Fibroblast of lung (primary cell): ENCODE data around the gene MAST1. TPM values are rescaled to one million over a fixed set of nuclear protein-coding genes. Genes with fewer than 3 reads are reported as not detected.
A peak's percentile ranks its signal among the peaks of the same experiment; 100 is the strongest.

ENCODE experiments used
- DNase-seq, 2 donors: peaks; one replicate each; pipeline versions ENCODE4 v3.0.0 to v3.0.0-alpha.2; 2010; ENCODE audit warnings: low read depth in 2 of 2
- H2AFZ ChIP-seq: 2 replicates; pipeline ENCODE4 v1.5.1; 2012; ENCODE audit warnings: low read length, control low read depth, inconsistent platforms
- H3K27ac ChIP-seq: 2 replicates; pipeline ENCODE4 v1.5.1; 2011; ENCODE audit warnings: low read length, control low read depth; ENCODE audit not compliant: insufficient read depth
- H3K27me3 ChIP-seq: 2 replicates; pipeline ENCODE4 v1.5.1; 2011; ENCODE audit warnings: mild to moderate bottlenecking, low read length; ENCODE audit not compliant: control insufficient read depth, insufficient read depth
- H3K36me3 ChIP-seq: 2 replicates; pipeline ENCODE4 v1.5.1; 2011; ENCODE audit warnings: low read length; ENCODE audit not compliant: control insufficient read depth, insufficient read depth
- H3K4me1 ChIP-seq: 2 replicates; pipeline ENCODE4 v1.5.1; 2011; ENCODE audit warnings: low read length; ENCODE audit not compliant: control insufficient read depth, insufficient read depth; ENCODE audit errors: extremely low read depth
- H3K4me2 ChIP-seq: 2 replicates; pipeline ENCODE4 v1.5.1; 2011; ENCODE audit warnings: low read length, control low read depth; ENCODE audit not compliant: insufficient read depth; ENCODE audit errors: extremely low read depth
- H3K4me3 ChIP-seq, 4 experiments: fragments of 200-600 bp in 1 of 4; sonication (generic) in 1 of 4; replicated peaks in 1 of 4; 2 replicates each; pipeline ENCODE4 v1.5.1; 2011 to 2016; ENCODE audit warnings: low read length in 4 of 4, low read depth in 3 of 4, mild to moderate bottlenecking in 3 of 4, control low read depth in 2 of 4, inconsistent platforms in 1 of 4, mixed read lengths in 1 of 4; ENCODE audit not compliant: insufficient read depth in 1 of 4; ENCODE audit errors: control extremely low read depth in 1 of 4
- H3K79me2 ChIP-seq: 2 replicates; pipeline ENCODE4 v1.5.1; 2012; ENCODE audit warnings: mild to moderate bottlenecking, low read length, inconsistent platforms; ENCODE audit not compliant: control insufficient read depth, insufficient read depth
- H3K9ac ChIP-seq: 2 replicates; pipeline ENCODE4 v1.5.1; 2011; ENCODE audit warnings: mild to moderate bottlenecking, low read length, control low read depth; ENCODE audit not compliant: insufficient read depth
- H3K9me3 ChIP-seq: 2 replicates; pipeline ENCODE4 v1.5.1; 2012; ENCODE audit warnings: low read depth, low read length; ENCODE audit not compliant: control insufficient read depth, insufficient read depth
- H4K20me1 ChIP-seq: 2 replicates; pipeline ENCODE4 v1.5.1; 2011; ENCODE audit warnings: low read length; ENCODE audit not compliant: control insufficient read depth, insufficient read depth; ENCODE audit errors: extremely low read depth
- EZH2 ChIP-seq: IDR thresholded peaks from 2 replicates; pipeline ENCODE4 v1.5.1; 2012; ENCODE audit warnings: low read length, control low read depth, mild to moderate bottlenecking; ENCODE audit errors: missing control alignments
- polyA plus RNA-seq, 2 donors: library from polyadenylated mRNA; depleted of rRNA in 1 of 2; stranded (reverse) in 1 of 2; unstranded in 1 of 2; fragments of >200 nt; gene quantifications; 2 replicates each; pipeline ENCODE4 v1.2.1, GENCODE V29; 2011 to 2012; ENCODE audit warnings: missing spikeins in 1 of 2
- total RNA-seq: library from RNA; depleted of rRNA; stranded (reverse); fragments of >200 nt; gene quantifications from 2 replicates; pipeline ENCODE4 v1.2.1, GENCODE V29; 2014
- TF ChIP-seq, protein P1 (sequence below), 2 donors: IDR thresholded peaks in 1 of 2; conservative IDR thresholded peaks in 1 of 2; 1 replicate in 1 of 2; 2 replicates in 1 of 2; pipeline ENCODE4 v1.5.1; 2011 to 2012; ENCODE audit warnings: low read length in 2 of 2, control low read depth in 1 of 2, inconsistent platforms in 1 of 2, low read depth in 1 of 2, mild to moderate bottlenecking in 1 of 2

MAST1 gene
- total and polyA plus RNA-seq, 2 donors (not counting 1 experiment from before 2014, with no cell fraction given), result 0.30 to 1.3 TPM

DNA sequence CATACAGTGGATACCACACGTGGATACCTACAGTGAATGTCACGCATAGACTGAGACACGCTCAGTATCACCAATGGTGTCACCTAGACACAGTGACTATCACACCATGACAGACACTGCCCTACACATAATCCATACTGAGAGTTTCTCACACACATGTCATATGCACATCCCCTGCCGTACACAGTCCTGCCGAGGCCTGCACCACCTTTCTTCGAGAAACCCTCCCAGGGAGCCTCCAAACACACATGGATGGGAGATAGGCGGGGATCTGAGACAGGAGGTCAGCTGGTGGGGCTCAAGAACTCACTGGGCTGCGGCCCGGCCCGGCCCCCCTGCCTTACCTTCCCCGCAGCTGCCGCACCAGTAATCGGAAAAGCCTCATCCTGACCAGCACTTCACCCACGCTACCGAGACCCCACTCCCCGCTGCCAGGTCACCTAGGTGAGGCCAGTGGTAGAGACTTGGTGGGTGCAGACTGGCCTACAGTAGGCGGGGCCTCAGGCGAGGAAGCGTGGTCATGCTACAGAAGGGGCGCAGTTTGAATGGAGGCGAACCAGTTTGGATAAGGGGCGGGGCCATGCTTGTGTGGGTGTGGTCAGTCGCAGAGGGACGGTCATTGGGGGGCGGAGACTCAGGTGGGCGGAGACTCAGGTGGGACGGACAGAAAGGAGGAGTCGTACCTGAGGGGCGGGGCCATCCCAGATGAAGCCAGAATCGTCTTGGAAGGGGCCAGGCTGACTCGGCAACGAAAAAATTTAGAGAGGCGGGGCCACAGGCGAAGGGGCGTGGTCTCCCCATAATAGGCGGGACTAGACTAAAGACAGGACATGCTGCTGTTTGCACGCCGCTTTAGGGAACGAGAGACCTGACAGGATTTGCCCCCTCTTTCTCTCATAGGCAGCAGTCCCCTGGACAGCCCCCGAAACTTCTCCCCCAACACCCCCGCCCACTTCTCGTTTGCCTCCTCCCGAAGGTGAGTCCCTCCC is 2.1 kb downstream of the MAST1 start:
- Histone ChIP-seq H3K4me3 (peak overlapping the region in 2 of 4 experiments; percentile 1 to 32), H3K4me2 (peak overlapping the region; percentile 7), H3K79me2 (no peaks in the 10 kb centered on the region), H2AFZ (no peak overlapping the region), H3K9me3 (no peaks in the 10 kb centered on the region), H3K4me1 (peaks cover 3% of the 10 kb centered on the region), H4K20me1 (no peaks in the 10 kb centered on the region), H3K9ac (no peak overlapping the region), H3K27me3 (peaks cover 52% of the 10 kb centered on the region), H3K27ac (no peak overlapping the region), H3K36me3 (no peaks in the 10 kb centered on the region)
- peak; percentile 47 to 62 for DNase-seq
- TF ChIP-seq EZH2, result no peak
- TF ChIP-seq, protein P1, sequence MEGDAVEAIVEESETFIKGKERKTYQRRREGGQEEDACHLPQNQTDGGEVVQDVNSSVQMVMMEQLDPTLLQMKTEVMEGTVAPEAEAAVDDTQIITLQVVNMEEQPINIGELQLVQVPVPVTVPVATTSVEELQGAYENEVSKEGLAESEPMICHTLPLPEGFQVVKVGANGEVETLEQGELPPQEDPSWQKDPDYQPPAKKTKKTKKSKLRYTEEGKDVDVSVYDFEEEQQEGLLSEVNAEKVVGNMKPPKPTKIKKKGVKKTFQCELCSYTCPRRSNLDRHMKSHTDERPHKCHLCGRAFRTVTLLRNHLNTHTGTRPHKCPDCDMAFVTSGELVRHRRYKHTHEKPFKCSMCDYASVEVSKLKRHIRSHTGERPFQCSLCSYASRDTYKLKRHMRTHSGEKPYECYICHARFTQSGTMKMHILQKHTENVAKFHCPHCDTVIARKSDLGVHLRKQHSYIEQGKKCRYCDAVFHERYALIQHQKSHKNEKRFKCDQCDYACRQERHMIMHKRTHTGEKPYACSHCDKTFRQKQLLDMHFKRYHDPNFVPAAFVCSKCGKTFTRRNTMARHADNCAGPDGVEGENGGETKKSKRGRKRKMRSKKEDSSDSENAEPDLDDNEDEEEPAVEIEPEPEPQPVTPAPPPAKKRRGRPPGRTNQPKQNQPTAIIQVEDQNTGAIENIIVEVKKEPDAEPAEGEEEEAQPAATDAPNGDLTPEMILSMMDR (conservative IDR thresholded peaks at IDR 0.05 in 1 of 2, IDR thresholded peaks at IDR 0.05 in 1 of 2; ENCODE audit: low read depth in 1 of 2, low read length in 2 of 2), result no peak

DNA sequence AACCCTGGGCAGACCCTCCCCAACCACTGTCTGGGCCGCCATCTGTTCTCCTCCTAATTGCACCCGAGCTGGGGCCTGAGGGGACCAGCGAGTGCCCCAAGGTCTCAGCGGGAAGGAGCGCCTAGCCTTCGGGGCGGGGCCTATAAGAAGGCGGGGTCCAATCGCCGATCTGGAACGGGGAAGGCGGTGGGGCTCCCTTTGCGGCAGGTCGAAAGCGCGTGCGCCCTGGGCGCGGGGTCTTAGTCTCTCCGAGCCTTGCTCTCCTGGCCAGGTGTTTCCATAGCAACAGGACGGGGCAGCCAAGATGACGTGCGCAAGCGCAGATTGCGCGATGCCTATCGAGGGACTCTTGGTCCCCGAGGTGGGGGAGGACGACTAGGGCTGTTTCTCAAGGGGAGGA is 2.8 kb downstream of the MAST1 start:
- Histone ChIP-seq H3K9me3 (no peaks in the 10 kb centered on the region), H3K27me3 (peaks cover 45% of the 10 kb centered on the region), H3K4me1 (peaks cover 3% of the 10 kb centered on the region), H3K79me2 (no peaks in the 10 kb centered on the region), H3K27ac (no peak overlapping the region), H3K9ac (no peak overlapping the region), H4K20me1 (no peaks in the 10 kb centered on the region), H3K4me2 (peak overlapping the region; percentile 7), H2AFZ (no peak overlapping the region), H3K4me3 (peak overlapping the region in 3 of 4 experiments; percentile 1 to 37 (median 32)), H3K36me3 (no peaks in the 10 kb centered on the region)
- TF ChIP-seq, protein P1 (conservative IDR thresholded peaks at IDR 0.05 in 1 of 2, IDR thresholded peaks at IDR 0.05 in 1 of 2; ENCODE audit: low read depth in 1 of 2, low read length in 2 of 2), result no peak
- no peak for TF ChIP-seq EZH2
- peak in 1 of 2 donors; percentile 30 for DNase-seq

DNA sequence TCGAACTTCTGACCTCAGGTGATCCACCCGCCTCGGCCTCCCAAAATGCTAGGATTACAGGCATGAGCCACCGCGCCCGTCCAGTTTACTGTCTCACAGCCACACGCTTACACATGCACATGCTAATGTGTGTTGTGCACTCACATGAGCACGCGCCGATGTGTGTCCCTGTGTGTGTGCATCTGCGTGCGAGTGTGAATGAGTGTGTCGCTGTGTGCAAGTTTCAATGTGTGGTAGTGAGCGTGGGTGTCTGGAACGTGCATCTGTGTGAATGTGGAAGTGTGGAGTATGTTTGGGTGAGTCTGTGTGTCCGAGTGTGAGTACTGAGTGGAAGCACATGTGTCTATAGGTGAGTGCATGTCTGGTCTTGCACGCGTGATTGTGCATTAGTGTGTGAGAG is 4.2 kb downstream of the MAST1 start:
- Histone ChIP-seq H2AFZ (no peak overlapping the region), H3K4me3 (no peak overlapping the region), H3K4me1 (peaks cover 6% of the 10 kb centered on the region), H3K9me3 (no peaks in the 10 kb centered on the region), H4K20me1 (no peaks in the 10 kb centered on the region), H3K27me3 (peaks cover 35% of the 10 kb centered on the region), H3K36me3 (no peaks in the 10 kb centered on the region), H3K79me2 (no peaks in the 10 kb centered on the region), H3K4me2 (no peak overlapping the region), H3K9ac (no peak overlapping the region), H3K27ac (no peak overlapping the region)
- no peak for DNase-seq
- TF ChIP-seq EZH2, result no peak
